ENCODE data around the gene TRAPPC10.

TRAPPC10 gene

DNA sequence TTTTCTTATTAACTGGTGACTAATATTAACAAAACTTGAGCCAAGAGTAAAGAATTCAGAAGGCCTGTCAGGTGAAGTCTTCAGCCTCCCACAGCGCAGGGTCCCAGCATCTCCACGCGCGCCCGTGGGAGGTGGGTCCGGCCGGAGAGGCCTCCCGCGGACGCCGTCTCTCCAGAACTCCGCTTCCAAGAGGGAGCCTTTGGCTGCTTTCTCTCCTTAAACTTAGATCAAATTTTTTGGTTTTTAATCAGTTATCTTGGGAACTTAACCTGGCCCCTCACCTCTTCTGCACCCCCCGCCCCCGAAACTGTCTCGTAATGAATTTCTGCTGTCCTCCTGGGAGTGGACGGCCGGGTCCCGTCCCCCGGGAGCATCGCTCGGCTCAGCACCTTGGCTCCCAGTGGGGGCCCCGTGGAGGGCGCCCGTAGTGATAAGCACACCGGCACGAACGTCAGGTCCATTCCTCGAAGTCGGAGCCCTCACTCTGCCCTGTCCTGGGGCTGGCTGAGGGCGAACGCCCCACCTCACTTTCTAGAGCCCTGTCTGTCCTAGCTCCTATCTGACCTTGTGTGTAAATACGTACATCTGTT, 29.5 kb upstream of the TRAPPC10 start:
- no peak for DNase-seq

DNA sequence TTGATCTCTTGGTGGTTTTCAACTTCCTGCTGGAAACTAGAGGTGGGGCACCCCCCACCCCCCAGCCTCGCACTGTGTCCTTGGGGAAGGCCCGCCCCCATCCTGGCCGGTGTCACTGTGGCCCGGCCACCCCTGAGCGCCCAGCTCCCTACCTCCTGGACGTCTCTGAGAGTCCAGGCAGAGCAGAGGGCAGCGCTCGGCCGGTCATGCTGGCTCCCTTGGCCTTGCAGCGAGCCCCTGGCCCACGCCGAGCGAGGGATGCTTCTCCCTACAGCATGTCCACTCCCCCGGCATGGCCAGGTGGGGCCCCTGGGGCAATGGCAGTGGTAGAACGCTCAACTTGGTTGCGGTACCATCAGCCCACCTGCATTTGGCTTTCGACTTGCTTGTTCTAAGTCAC, 28.7 kb upstream of the TRAPPC10 start:
- DNase-seq = no peak

DNA sequence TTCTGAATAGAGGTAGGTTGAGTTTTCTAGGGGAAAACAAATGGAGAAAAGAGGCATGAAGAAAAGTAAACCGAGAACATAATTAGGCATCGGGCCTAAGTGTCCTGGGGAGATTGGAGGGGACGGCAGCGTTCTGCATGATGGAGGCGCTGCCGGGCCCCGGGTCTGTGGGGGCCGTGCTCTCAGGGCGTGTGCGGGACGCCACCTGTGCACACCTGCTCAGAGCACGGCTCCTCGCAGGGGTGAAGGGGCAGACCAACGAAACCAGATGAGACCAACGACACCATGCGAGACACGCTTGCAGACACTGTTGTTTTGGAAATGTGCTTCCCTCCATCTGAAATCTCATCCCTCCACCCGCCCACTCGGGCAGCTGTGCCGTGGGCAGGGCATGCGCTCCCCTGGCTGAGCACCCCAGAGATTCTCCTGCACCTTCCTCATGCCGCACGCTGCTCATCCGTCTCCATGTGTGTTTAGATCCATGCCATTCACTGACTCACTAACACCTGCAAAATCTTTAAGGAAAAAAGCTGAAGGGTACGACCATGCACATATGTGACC, 28.2 kb upstream of the TRAPPC10 start:
- DNase-seq = no peak

DNA sequence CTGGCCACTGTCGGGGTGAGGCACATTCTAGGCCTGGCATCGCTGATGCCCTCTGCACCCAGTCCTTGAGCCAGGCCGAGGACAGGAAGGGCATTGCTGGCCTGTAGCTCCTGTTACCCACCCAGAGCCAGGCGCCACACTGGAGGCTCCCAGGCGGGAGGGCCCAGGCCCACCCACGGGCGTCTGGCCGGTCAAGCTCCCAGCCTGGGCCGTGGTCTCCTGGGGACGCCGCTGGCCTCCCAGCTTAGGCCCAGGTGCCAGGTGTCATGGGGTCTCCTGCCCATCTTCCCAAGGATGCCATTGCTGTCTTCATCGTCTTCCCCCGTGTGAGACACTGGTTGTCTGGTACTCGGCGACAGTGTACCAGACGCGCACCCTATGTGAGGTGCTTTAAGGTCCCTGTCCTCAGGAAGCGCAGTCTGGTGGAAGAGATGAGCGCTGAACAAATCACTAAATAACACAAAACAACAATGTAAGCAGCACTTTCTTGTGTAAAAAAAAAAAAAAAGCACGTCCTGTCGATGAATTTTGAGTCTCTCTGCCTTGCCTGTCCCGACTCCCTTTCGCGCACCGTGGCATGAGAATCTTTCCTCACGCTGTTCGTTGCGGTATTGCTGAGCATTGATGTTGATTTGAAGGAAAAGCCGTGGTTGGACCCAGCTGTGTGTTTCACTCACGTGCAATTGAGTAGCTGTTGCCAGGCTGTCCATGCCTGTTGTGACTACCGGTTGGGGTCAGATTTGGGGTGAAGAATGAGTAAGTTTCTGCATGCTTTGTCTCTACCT, 27.0 kb upstream of the TRAPPC10 start:
- DNase-seq = no peak

DNA sequence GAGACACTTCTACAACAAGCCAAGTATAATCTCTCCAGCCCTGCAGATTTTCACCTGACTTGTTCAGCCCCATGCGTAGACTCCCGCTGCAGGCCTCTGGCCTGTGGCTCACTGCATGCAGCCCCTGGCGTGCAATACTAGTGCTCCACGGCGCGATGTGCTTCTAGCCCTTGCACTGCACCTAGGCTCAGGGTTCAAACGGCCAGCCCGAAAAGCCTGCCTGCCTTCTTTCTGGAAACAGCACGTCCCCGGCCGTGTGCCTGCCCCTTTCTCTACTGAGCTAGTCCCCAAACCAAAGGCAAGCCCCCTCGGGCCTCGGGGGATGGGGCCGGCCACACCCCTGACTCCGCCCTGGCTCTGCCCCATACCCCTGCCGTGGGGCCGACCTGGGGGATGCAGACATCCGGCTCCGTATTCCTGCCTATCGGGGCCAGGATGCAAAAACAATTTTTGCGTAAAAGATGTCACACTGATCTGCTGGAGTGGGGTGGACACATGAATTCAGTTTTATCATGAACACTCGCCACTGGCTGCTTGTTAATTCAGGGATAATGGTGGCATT, 26.3 kb upstream of the TRAPPC10 start:
- DNase-seq = no peak

DNA sequence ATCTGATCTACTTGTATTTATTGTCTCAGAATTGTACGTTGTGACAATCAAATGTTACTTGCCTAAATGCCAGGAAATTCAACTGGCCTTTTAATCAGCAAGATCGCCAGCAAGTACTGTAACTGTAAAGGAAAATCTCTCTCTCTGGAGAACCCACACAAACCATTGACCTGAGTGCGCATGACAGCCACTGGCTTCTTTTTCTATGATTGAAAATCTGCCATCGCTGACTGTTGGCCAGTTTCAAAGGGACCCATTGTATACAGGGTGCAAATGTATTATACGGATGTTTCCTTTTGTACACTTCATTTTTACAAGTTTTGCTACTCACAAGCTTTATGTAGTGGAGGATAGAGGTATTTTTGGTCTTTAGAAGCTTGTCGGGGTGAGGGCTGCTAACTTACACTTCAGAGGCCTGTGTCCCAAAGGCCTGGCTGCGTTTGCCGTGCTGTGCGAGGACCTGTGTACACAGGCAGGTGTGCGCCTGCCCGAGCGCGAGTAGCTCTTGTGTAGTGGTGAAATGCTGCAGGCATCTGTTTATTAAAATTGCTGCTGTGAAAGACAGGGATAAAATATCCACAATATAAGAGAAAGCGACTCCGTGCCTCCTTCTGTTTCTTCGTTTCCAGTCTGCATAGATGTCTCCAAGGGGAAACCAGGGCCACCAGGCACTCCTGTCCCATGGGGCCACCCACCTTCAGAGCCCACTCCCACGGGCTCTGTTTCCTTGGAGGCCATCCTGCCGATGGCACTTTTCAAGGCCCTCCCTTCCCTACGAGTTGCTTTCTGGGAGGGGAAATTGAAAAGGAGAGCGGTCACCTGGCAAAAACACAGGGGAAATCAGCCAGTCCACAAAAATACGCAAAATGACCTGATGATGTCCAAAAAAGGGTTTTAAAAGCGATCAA, 25.3 kb upstream of the TRAPPC10 start:
- no peak for DNase-seq

DNA sequence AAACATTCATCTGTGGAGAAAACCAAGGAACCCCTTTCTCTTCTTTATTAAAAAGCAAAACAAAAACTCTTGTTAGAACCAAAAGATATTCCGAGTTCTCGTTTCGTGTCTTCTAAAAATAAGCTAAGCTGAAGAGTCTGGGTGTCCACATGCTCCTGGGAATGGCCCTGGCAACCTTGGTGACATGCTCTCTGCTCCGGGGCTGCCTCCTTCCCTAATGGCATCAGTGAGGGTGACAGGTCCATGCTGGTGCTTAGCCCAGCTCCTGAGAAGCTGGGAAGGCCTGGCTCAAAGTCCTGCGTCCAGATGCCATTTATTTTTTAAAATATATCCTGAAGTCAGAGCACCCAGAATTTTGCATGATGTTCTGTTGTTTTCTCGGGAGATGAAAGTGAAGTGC, 24.6 kb upstream of the TRAPPC10 start:
- DNase-seq = no peak

DNA sequence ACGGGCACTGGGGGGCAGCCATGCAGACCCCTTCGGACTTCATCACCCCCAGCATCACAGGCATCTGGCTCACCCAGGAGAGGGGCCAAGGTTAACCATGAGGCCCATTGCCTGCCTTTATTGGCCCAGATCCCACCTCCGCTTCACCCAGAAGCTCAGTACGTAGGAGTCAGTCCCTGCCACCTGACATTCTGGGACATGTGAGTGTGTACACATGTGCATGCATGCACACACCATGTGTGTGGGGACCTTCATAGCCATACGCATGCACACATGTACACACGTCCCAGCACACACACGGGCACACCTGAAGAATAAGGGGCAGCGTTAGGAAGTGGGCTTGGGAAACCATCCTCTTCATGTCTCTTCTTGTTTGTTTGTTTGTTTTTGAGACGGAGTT, 24.1 kb upstream of the TRAPPC10 start:
- DNase-seq = no peak

DNA sequence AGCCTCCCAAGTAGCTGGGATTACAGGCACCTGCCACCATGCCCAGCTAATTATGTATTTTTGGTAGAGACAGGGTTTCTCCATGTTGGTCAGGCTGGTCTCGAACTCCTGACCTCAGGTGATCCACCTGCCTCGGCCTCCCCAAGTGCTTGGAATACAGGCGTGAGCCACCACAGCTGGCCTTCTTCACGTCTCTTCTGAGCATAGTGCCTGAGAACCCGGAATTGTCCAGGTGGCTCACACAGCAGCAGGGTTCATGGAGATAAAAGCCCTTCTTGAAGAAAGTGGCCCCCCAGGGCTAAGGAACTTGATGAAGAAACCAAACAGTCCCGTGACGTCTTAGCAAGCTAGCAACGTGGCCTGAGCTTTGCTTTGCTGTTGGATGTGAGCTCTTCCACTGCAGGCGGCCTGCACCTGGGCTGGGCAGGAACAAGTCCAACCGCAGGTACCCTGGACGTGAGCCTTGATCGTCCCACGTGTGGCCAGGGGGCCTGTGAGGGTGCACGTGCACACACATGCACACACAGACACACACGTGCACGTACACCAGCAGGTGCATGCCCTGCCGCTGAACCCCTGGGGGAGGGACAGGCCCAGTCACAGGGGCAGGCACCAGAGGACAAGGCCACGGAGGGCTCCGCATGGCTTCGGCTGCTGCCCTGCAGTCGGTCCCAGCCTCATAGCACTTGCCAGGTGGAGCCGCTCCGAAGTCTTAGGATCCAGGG, 23.4 kb upstream of the TRAPPC10 start:
- DNase-seq = no peak

DNA sequence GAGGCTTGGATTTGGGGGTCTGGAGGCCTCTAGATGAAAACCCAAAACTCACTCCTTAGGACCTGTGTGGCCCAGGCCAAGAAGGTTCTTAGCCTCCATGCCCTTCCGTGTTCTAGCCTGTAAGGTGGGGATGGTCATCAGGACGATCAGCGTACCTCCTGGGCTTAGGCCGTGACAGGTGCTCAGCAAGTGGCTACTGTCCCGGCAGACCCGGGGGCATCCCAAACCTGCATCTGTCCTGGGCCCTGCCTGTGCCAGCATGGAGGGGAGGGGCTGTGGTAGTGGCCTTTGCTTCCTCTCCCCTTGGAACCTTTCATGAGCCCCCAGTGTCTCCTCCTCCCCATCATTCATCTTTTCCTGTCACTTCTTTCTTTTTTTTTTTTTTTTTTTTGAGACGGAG, 22.7 kb upstream of the TRAPPC10 start:
- no peak for DNase-seq

DNA sequence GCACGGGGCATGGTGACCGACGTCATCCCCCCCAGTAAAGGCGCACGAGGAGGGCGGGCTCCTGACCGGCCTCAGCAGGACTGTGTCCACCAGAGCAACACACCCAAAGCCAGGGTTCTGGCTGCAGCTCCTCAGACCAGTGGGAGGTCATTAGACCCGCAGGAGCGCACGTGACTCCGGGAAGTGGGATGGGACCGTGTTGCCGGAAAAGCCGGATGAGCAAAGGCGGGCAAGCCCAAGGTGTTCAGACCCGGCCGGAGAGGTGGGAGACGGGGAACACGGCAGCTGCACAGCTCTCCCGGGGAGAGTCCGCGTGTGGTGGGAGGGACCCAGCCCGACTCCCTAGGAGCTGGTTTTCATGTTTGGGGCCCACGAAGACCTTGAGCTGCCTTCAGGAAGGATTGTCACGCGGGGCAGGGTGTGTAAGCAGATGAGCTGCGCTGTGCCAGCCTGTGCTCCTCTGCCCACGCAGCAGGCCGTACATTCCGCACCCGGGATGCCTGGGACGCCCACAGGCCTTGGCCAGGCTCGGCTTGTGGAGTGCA, 20.6 kb upstream of the TRAPPC10 start:
- DNase-seq = no peak

DNA sequence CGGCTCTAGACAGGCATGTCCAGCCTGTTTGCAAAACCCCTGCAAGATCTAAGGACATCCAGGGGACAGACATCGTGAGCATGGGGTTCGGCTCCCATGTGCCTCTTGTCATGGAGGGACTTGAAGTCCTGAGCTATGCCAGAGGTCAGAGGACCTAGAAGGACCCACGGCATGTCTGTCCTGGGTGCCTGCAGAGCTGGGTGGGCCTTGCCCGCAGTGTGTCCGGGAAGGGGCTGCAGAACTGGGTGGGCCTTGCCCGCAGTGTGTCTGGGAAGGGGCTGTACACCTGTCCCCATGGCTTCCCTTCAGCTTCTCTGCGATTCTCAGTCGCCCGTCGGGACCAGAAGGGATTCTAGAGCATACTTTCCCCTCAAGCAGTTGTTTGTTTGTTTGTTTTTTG, 20.0 kb upstream of the TRAPPC10 start:
- DNase-seq = no peak

DNA sequence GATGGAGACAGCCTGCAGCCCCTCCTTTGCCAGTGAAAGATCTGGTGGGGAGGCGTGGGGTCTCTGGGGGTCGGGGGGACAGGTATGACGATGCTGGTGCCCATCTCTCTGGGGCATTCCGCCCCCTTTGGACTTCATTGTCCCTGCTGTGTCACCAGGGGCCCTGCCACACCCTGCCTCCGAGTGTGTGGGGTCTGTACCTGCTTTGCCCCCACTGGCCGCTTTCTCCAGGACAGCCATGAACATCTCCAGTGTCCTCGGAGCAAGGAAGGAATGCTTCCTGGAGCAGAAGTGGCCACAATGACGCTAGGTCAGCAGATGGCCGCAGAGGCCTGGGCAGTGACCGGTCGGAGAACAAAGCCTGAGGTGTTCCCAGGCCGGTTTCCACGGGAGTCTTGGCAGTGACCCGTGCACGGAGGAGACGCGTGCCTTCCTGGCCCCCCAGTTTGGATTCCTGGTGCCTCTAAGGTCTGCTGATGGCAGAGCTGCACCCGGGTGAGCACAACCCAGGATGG, 18.6 kb upstream of the TRAPPC10 start:
- DNase-seq = no peak

DNA sequence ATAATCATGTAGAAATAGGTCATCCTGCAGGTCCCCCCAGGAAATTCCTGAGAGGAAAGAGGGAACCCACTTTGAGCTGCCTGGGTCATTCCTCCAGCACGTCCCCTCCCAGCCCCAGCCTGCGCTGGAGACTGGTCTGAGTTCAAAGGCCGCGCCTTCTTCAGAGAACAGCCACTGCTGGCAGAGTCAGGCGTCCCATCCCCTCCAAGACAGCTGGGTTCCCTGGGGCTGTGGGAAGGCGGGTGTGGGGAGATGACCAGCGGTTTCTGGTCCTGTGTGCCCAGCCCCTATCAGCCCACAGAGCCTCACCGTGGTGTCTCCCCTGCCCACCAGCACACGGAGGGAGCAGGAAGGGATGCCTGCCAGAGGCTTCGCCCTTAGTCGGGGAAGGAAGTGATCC, 18.0 kb upstream of the TRAPPC10 start:
- no peak for DNase-seq

DNA sequence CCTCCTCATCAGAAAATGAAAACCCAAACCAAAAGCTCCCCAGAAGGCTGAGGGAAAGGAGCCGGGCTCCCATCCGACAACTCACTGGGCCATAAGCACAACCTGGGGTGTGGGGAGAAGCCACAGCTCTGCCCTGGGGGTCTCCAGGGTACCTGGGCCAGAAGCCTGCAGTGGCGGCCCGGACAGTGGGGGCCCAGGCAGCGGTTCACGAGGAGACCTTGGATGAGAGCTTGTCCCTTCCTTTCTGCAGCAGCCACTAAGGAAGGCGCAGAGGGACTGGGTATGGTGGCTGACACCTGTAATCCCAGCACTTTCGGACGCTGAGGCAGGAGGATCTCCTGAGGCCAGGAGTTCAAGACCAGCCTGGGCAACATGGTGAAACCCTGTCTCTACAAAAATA, 17.5 kb upstream of the TRAPPC10 start:
- no peak for DNase-seq

DNA sequence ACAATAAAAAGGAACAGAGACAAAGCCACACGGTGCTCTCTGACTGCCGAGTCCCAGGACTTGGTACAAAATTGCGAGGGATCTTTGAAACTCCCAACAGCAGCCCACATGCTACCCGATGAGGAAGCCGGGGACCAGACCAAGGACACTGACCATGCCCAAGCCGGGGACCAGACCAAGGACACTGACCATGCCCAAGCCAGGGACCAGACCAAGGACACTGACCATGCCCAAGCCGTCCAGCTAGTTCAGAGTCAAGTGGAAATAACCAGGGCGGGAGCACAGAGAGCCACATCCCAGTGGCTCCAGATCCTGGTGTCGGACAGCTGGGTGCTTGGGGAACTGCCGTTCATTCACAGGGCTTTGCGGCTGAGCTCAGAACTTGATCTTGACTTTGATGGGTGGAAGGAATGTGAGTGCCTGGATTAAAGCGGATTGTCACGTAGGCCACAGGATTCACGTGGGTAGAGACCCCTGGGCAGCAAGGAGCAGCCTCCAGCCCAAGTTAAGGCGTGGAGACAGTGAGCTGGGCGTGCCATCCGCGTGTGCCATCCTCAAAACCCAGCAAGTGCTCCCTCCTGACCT, 16.5 kb upstream of the TRAPPC10 start:
- no peak for DNase-seq

DNA sequence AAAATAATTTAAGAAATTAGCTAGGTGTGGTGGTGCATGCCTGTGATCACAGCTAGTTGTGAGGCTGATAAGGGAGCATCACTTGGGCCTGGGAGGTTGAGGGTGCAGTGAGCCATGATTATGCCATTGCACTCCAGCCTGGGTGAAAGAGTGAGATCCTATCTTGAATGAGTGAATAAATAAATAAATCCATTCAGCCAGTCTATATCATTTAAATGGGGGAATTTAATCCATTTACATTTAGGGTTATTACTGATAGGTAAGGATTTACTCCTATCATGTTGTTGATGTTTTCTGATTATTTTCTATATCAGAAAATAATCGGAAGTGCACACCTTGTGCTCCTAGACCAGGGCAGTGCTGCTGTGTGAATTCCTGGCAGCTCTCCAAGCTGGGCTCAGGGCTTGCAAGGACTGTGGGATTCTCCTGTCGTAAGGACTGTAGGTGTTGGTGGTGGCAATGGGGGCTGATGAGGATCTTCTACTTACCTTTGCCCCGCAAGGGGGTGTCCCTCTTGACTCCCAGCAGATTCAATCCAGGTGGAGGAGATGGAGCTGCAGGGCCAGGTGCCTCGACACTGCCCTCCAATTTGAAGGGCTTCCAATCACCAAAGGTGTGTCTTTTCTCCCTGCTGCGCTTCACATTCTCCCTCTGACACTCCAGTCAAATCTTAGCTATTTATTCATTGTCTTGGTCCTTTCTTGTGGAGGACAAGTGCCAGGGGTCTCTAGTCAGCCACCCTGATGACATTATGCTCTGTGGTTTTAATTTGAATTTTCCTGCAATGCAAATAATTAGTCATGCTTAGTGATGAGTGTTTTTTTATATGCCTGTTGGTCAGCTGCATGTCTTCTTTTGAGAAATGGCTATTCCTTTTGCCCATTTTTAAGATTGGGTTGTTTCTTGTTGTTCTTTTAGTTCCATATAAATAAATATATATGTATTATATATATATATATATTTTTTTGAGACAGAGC, 14.1 kb upstream of the TRAPPC10 start:
- DNase-seq = no peak

DNA sequence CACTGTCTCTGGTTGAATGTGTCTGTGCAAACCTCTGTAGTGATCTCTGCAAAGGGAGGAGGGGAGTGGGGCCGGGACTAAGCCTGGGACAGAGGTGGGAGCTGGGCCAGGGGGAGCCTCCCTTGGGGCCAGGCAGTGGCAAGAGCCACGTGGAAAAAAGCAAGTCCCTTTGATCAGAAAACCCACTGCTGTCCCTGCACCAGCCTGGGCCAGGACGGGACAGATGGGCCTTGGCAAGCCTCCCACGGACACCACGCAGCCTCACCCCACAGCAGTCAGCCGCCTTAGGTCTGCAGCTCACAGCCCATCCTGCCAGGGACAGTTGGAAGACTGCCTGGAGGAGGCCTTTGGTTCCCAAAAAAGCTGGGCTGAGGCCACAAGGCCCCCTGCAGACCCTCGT, 11.7 kb upstream of the TRAPPC10 start:
- DNase-seq = no peak

DNA sequence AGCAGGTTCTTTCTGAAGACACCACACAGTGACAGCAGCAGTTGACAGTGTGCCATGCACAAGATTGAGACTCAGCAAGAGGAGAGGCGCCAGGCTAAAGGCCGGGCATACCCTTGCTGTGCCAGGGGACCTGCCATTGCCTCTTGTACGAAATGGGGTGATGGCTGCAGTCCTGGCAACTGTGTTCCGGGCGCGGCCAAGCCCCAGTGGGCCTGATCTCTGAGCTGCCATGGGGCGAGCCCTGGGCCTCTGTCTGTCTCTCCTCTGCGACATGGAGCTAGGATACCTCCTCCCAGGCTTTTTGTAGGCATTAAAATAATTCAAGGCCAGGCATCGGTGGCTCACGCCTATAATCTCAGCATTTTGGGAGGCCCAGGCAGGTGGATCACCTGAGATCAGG, 9.6 kb upstream of the TRAPPC10 start:
- no peak for DNase-seq

DNA sequence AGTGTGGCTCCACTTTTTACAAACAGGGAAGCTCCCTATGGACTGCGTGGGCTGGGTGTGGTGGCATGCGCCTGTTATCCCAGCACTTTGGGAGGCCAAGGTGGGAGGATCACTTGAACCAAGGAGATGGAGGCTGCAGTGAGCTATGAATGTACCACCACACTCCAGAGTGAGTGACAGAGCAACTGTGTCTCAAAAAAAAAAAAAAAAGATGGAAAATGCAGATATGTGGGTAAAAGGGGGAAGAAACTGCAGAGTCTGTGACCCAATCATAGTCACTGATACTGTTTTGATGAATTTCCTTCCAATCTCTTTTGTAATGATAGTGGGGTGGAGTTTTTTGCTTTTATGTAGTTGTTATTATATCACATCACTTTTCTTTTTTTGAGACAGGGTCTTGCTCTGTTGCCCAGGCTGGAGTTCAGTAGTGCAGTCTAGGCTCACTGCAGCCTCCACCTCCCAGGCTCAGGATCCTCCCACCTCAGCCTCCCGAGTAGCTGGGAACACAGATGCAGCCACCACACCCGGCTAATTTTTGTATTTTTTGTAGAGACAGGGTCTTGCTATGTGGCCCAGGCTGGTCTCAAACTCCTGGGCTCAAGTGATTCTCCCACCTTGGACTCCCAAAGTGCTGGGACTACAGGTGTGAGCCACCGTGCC, 8.7 kb upstream of the TRAPPC10 start:
- no peak for DNase-seq

Measured in NCI-H524 treated with DMSO at 0.1 percent for 48 hours (cell line).